Testis (tissue), 2 donors: ENCODE data around the gene MDM4.

Experiments used
- POLR2A ChIP-seq: fragments of 450-650 bp; IDR thresholded peaks from one replicate; pipeline ENCODE4 v1.6.1; 2017; ENCODE audit warnings: antibody characterized with exemption, mild to moderate bottlenecking, moderate library complexity
- TF ChIP-seq, protein P1 (sequence below), 3 experiments: fragments of 450-650 bp in 2 of 3; fragments of 200-600 bp in 1 of 3; sonication (generic) in 1 of 3; IDR thresholded peaks; one replicate each; pipeline ENCODE4 v1.5.1; 2016 to 2019; ENCODE audit warnings: antibody characterized with exemption in 3 of 3, mild to moderate bottlenecking in 2 of 3, moderate library complexity in 1 of 3

DNA sequence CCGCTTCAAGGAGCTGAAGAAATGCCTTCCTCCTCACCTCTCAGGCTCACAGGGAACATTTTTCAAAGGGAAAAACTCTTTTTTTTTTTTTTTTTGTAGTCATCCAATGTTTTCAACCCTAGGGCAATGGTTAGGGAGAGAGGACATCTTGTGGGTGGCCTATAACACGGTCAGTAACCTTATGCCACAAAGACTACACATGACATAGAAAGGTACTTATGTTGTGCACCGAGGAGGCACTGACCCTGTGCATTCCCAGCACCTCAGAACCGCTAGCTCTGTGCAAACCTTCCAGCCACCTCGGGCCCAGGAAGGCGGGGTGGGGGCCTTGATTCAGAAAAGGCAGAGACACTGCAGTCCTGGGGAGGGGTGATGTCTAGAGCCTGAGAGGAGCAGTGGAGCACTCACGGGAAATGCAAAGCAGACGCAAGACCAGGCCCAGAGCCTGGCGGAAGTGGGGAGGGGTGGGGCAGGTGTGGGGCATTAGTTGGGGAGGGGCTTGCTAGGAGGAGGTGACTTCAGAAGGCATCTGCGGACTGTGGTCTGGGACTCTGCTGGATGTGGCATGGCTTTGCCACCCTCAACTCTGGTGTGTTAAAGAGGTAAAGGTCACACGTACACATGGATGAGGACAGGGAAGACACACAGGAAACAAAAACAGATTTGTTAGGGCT lies 68.6 kb downstream of the MDM4 start:
- TF ChIP-seq, protein P1, sequence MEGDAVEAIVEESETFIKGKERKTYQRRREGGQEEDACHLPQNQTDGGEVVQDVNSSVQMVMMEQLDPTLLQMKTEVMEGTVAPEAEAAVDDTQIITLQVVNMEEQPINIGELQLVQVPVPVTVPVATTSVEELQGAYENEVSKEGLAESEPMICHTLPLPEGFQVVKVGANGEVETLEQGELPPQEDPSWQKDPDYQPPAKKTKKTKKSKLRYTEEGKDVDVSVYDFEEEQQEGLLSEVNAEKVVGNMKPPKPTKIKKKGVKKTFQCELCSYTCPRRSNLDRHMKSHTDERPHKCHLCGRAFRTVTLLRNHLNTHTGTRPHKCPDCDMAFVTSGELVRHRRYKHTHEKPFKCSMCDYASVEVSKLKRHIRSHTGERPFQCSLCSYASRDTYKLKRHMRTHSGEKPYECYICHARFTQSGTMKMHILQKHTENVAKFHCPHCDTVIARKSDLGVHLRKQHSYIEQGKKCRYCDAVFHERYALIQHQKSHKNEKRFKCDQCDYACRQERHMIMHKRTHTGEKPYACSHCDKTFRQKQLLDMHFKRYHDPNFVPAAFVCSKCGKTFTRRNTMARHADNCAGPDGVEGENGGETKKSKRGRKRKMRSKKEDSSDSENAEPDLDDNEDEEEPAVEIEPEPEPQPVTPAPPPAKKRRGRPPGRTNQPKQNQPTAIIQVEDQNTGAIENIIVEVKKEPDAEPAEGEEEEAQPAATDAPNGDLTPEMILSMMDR (IDR thresholded peaks at IDR 0.05), result no peak
- TF ChIP-seq POLR2A, result no peak
